HFFc6 (cell line): ENCODE results near the gene SRD5A3. TPM values are rescaled to one million over a fixed set of nuclear protein-coding genes. Genes with fewer than 3 reads are reported as not detected.

Experiments used
- DNase-seq: peaks from one replicate; pipeline ENCODE4 v3.0.0-alpha.2; 2018
- H3K27ac Mint-ChIP-seq: 2 replicates; pipeline ENCODE4 v1.8.0; 2020; ENCODE audit warnings: mild to moderate bottlenecking, mixed read lengths
- H3K27me3 Mint-ChIP-seq: 2 replicates; pipeline ENCODE4 v1.8.0; 2021; ENCODE audit warnings: mild to moderate bottlenecking, moderate library complexity, mixed read lengths; ENCODE audit not compliant: insufficient read depth
- H3K36me3 Mint-ChIP-seq: 2 replicates; pipeline ENCODE4 v1.8.0; 2021; ENCODE audit warnings: low read depth, mixed read lengths
- H3K4me1 Mint-ChIP-seq: 2 replicates; pipeline ENCODE4 v1.8.0; 2020; ENCODE audit warnings: low read depth, mixed read lengths
- H3K4me3 Mint-ChIP-seq: 2 replicates; pipeline ENCODE4 v1.8.0; 2020; ENCODE audit warnings: mild to moderate bottlenecking, moderate library complexity, mixed read lengths
- H3K9me3 Mint-ChIP-seq: 2 replicates; pipeline ENCODE4 v1.8.0; 2020; ENCODE audit warnings: mild to moderate bottlenecking, mixed read lengths
- CTCF ChIP-seq: fragments of 200-600 bp; sonication (generic); IDR thresholded peaks from 2 replicates; pipeline ENCODE4 v1.5.0; 2021; ENCODE audit warnings: antibody characterized with exemption, mild to moderate bottlenecking
- total RNA-seq, 6 experiments: library from RNA; stranded (reverse); fragmentation: NEBNext Ultra II Directional; extraction: Animal tissue kit (Norgen Biotek cat#: 25700); gene quantifications; 2 replicates in 1 of 6; 3 replicates in 5 of 6; pipeline ENCODE4 v1.2.3, GENCODE V29; 2021

The SRD5A3 gene
- total RNA-seq, 6 experiments from 2014 or later, result 11.0 to 17.1 (median 12.2) TPM

- peak overlapping the region; percentile 85; the same call in 1 of the 2 replicates for H3K27ac Mint-ChIP-seq
- H3K4me3 Mint-ChIP-seq, result peak overlapping the region; percentile 94
- DNase-seq, result no peak
- H3K9me3 Mint-ChIP-seq, result no peaks in the 10 kb centered on the region
- peaks cover 54% of the 10 kb centered on the region for H3K4me1 Mint-ChIP-seq
- no peak for TF ChIP-seq CTCF
- H3K27me3 Mint-ChIP-seq, result peaks cover 5% of the 10 kb centered on the region
- peaks cover 42% of the 10 kb centered on the region for H3K36me3 Mint-ChIP-seq
Measured at GRCh38 chr4:55399581-55399980, 53.5 kb downstream of the SRD5A3 start.

GRCh38 chr4:55405073-55405472, 59.0 kb downstream of the SRD5A3 start:
- no peak overlapping the region for H3K27ac Mint-ChIP-seq
- no peaks in the 10 kb centered on the region for H3K9me3 Mint-ChIP-seq
- DNase-seq, result no peak
- H3K36me3 Mint-ChIP-seq, result peaks cover 36% of the 10 kb centered on the region
- H3K4me1 Mint-ChIP-seq, result peaks cover 51% of the 10 kb centered on the region
- H3K27me3 Mint-ChIP-seq, result peaks cover 5% of the 10 kb centered on the region; the same call in 1 of the 2 replicates
- no peak for TF ChIP-seq CTCF
- H3K4me3 Mint-ChIP-seq, result no peak overlapping the region

GRCh38 chr4:55406545-55406944, 60.5 kb downstream of the SRD5A3 start:
- peaks cover 36% of the 10 kb centered on the region for H3K36me3 Mint-ChIP-seq

GRCh38 chr4:55407119-55407518, 61.1 kb downstream of the SRD5A3 start:
- no peak for DNase-seq
- Mint-ChIP-seq H3K27ac (peak overlapping the region; percentile 24; the same call in 1 of the 2 replicates), H3K36me3 (peaks cover 36% of the 10 kb centered on the region), H3K9me3 (no peaks in the 10 kb centered on the region), H3K4me3 (no peak overlapping the region), H3K27me3 (peaks cover 5% of the 10 kb centered on the region; the same call in 1 of the 2 replicates), H3K4me1 (peaks cover 47% of the 10 kb centered on the region)
- no peak for TF ChIP-seq CTCF

More at GRCh38 chr4:55406545-55406944, 60.5 kb downstream of the SRD5A3 start:
- TF ChIP-seq CTCF, result no peak
- Mint-ChIP-seq H3K4me3 (no peak overlapping the region), H3K4me1 (peaks cover 47% of the 10 kb centered on the region), H3K27me3 (peaks cover 5% of the 10 kb centered on the region; the same call in 1 of the 2 replicates), H3K9me3 (no peaks in the 10 kb centered on the region), H3K27ac (peak overlapping the region; percentile 33; the same call in 1 of the 2 replicates)
- DNase-seq, result no peak

DNA sequence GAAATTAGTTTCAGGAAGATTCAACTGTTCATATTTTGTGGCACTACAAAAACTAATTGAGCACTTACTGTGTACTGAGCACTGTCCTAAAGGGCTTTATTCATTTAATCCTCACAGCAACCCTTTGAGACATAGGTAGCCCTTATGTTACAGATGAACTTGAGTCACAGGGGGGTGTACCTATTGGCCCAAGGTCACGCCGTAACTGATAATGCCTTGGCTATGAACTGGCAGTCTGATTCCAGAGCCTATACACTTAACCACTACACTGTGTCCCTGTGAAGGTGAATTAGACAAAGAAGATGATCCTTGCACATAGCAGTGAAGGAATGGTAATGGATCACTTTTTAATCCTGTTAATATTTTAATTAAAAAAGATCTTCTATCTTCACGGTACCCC, 61.7 kb downstream of the SRD5A3 start:
- Mint-ChIP-seq H3K9me3 (no peaks in the 10 kb centered on the region), H3K4me3 (no peak overlapping the region), H3K27ac (no peak overlapping the region), H3K4me1 (peaks cover 47% of the 10 kb centered on the region), H3K36me3 (peaks cover 36% of the 10 kb centered on the region), H3K27me3 (peaks cover 5% of the 10 kb centered on the region; the same call in 1 of the 2 replicates)
- DNase-seq, result no peak
- no peak for TF ChIP-seq CTCF
